ENCODE data around the gene C9orf72. TPM values are rescaled to one million over a fixed set of nuclear protein-coding genes. Genes with fewer than 3 reads are reported as not detected.

The C9orf72 gene
- total RNA-seq, 3 donors from 2014 or later (not counting 1 experiment from before 2014, with no cell fraction given) = 12.5 to 19.0 (median 16.8) TPM

GRCh38 chr9:27573634-27574590 lies 631 bp upstream of the C9orf72 start:
- intact Hi-C loops (cut with micrococcal nuclease) = loop anchor here (1.0 to 10.0 kb wide), 2 partner anchors 682 to 1751 kb away; partner anchors contain the start of gene CAAP1
- Histone ChIP-seq H3K36me3 (ENCODE audit: control insufficient read depth, insufficient read depth, low read length) (no peaks in the 10 kb centered on the region), H3K9me3 (ENCODE audit: control insufficient read depth, insufficient read depth, low read length) (peaks cover 2% of the 10 kb centered on the region), H3K27ac (ENCODE audit: low read length) (peak overlapping the region; percentile 99), H3K27me3 (ENCODE audit: control insufficient read depth, insufficient read depth, low read length) (no peaks in the 10 kb centered on the region), H3K4me3 (ENCODE audit: low read length) (peak overlapping the region; percentile 90), H3K4me1 (ENCODE audit: control insufficient read depth, insufficient read depth, low read length) (peaks cover 7% of the 10 kb centered on the region)
- Mint-ChIP-seq H3K4me3 (peak overlapping the region; percentile 100), H3K4me1 (peaks cover 25 to 26% of the 10 kb centered on the region in 2 donors), H3K36me3 (peaks cover 7% of the 10 kb centered on the region), H3K27ac (peak overlapping the region; percentile 97 to 99), H3K9me3 (peaks cover 3 to 8% of the 10 kb centered on the region in 2 donors), H3K27me3 (ENCODE audit: low read depth in 2 of 2) (peaks cover 6 to 8% of the 10 kb centered on the region in 2 donors)
- TF ChIP-seq CTCF (IDR thresholded peaks at IDR 0.05) = no peak
- 2% methylated on average over 34 of the region's 35 CpGs for WGBS (ENCODE audit: insufficient coverage)
- DNase-seq = peak; percentile 90 to 100
- ATAC-seq = peak; percentile 83 to 90 (median 83)

- peak overlapping the region; percentile 97 to 99 for H3K27ac Mint-ChIP-seq
- intact Hi-C loops (cut with micrococcal nuclease) = loop anchor here (1.0 to 10.0 kb wide), 2 partner anchors 43 to 1752 kb away; partner anchors contain the start of gene MOB3B
- ATAC-seq = peak; percentile 21 to 63 (median 48)
These were observed 739 bp downstream of the C9orf72 start for GRCh38 chr9:27572566-27572917.

GRCh38 chr9:27572061-27572460 lies 1.2 kb downstream of the C9orf72 start:
- H3K27me3 ChIP-seq (ENCODE audit: control insufficient read depth, insufficient read depth, low read length) = no peaks in the 10 kb centered on the region
- Mint-ChIP-seq H3K9me3 (no peaks in the 10 kb centered on the region), H3K4me3 (peak overlapping the region; percentile 100), H3K27me3 (ENCODE audit: low read depth in 2 of 2) (no peaks in the 10 kb centered on the region), H3K27ac (peak overlapping the region; percentile 97 to 99), H3K36me3 (no peaks in the 10 kb centered on the region), H3K4me1 (peaks cover 25 to 26% of the 10 kb centered on the region in 2 donors)
- peaks cover 7% of the 10 kb centered on the region for H3K4me1 ChIP-seq (ENCODE audit: control insufficient read depth, insufficient read depth, low read length)
- H3K4me3 ChIP-seq (ENCODE audit: low read length) = peak overlapping the region; percentile 90
- H3K9me3 ChIP-seq (ENCODE audit: control insufficient read depth, insufficient read depth, low read length) = peaks cover 1% of the 10 kb centered on the region
- peak overlapping the region; percentile 99 for H3K27ac ChIP-seq (ENCODE audit: low read length)
- no peaks in the 10 kb centered on the region for H3K36me3 ChIP-seq (ENCODE audit: control insufficient read depth, insufficient read depth, low read length)
- DNase-seq (peak in 1 of 2 donors; percentile 10), ATAC-seq (no peak)
- 67% methylated on average over 2 of the region's 3 CpGs for WGBS (ENCODE audit: insufficient coverage)
- TF ChIP-seq CTCF (IDR thresholded peaks at IDR 0.05) = no peak
- intact Hi-C loops (cut with micrococcal nuclease) = loop anchor here (1.0 to 10.0 kb wide), 2 partner anchors 43 to 1753 kb away; partner anchors contain the start of gene MOB3B

More at GRCh38 chr9:27572566-27572917, 739 bp downstream of the C9orf72 start:
- no peak for TF ChIP-seq CTCF (IDR thresholded peaks at IDR 0.05)
- Mint-ChIP-seq H3K36me3 (no peaks in the 10 kb centered on the region), H3K27me3 (ENCODE audit: low read depth in 2 of 2) (no peaks in the 10 kb centered on the region), H3K4me3 (peak overlapping the region; percentile 100), H3K9me3 (no peaks in the 10 kb centered on the region), H3K4me1 (peaks cover 25 to 26% of the 10 kb centered on the region in 2 donors)
- peak overlapping the region; percentile 99 for H3K27ac ChIP-seq (ENCODE audit: low read length)
- H3K27me3 ChIP-seq (ENCODE audit: control insufficient read depth, insufficient read depth, low read length) = no peaks in the 10 kb centered on the region
- 3% methylated on average over 6 of the region's 6 CpGs for WGBS (ENCODE audit: insufficient coverage)
- no peaks in the 10 kb centered on the region for H3K36me3 ChIP-seq (ENCODE audit: control insufficient read depth, insufficient read depth, low read length)
- H3K4me1 ChIP-seq (ENCODE audit: control insufficient read depth, insufficient read depth, low read length) = peaks cover 7% of the 10 kb centered on the region
- peaks cover 2% of the 10 kb centered on the region for H3K9me3 ChIP-seq (ENCODE audit: control insufficient read depth, insufficient read depth, low read length)
- H3K4me3 ChIP-seq (ENCODE audit: low read length) = peak overlapping the region; percentile 90
- peak in 1 of 2 donors; percentile 81 for DNase-seq
